HEK293 (cell line): ENCODE results near the gene PPDPF.

Experiments
- BCL11A ChIP-seq: fragments of 450-650 bp; formaldehyde crosslinking; IDR thresholded peaks from 2 replicates; pipeline ENCODE4 v1.5.1; 2016; ENCODE audit warnings: low read depth, missing biosample characterization, missing genetic modification characterization
- GLIS1 ChIP-seq: fragments of 450-650 bp; formaldehyde crosslinking; IDR thresholded peaks from 2 replicates; pipeline ENCODE4 v1.5.1; 2016; ENCODE audit warnings: missing biosample characterization, missing genetic modification characterization
- HOXC10 ChIP-seq: sonication (generic); formaldehyde crosslinking; IDR thresholded peaks from 2 replicates; pipeline ENCODE4 v1.8.1; 2023; ENCODE audit warnings: mild to moderate bottlenecking, missing genetic modification reagents
- KLF17 ChIP-seq: fragments of 450-650 bp; formaldehyde crosslinking; IDR thresholded peaks from 2 replicates; pipeline ENCODE4 v1.5.1; 2016; ENCODE audit warnings: missing biosample characterization, missing genetic modification characterization
- KLF8 ChIP-seq: fragments of 450-650 bp; formaldehyde crosslinking; IDR thresholded peaks from 2 replicates; pipeline ENCODE4 v1.5.1; 2016; ENCODE audit warnings: missing biosample characterization, missing genetic modification characterization
- PRDM4 ChIP-seq: fragments of 450-650 bp; formaldehyde crosslinking; IDR thresholded peaks from 2 replicates; pipeline ENCODE4 v1.5.1; 2017; ENCODE audit warnings: missing biosample characterization, missing genetic modification characterization
- SCRT1 ChIP-seq: fragments of 450-650 bp; formaldehyde crosslinking; IDR thresholded peaks from 2 replicates; pipeline ENCODE4 v1.5.1; 2016; ENCODE audit warnings: missing biosample characterization, missing genetic modification characterization, borderline replicate concordance
- SP3 ChIP-seq: fragments of 450-650 bp; formaldehyde crosslinking; IDR thresholded peaks from 2 replicates; pipeline ENCODE4 v1.5.1; 2016; ENCODE audit warnings: missing biosample characterization, missing genetic modification characterization
- WT1 ChIP-seq: fragments of 450-650 bp; formaldehyde crosslinking; IDR thresholded peaks from 2 replicates; pipeline ENCODE4 v1.5.1; 2016; ENCODE audit warnings: missing biosample characterization, missing genetic modification characterization
- YY1 ChIP-seq: fragments of 450-650 bp; formaldehyde crosslinking; IDR thresholded peaks from 2 replicates; pipeline ENCODE4 v1.5.1; 2018; ENCODE audit warnings: missing biosample characterization, missing genetic modification characterization
- ZBTB8A ChIP-seq: fragments of 450-650 bp; formaldehyde crosslinking; IDR thresholded peaks from 2 replicates; pipeline ENCODE4 v1.5.1; 2016; ENCODE audit warnings: missing biosample characterization, missing genetic modification characterization
- ZFHX2 ChIP-seq: fragments of 450-650 bp; formaldehyde crosslinking; conservative IDR thresholded peaks from 2 replicates; pipeline ENCODE4 v1.5.1; 2016; ENCODE audit warnings: missing biosample characterization, missing genetic modification characterization
- ZIC2 ChIP-seq: fragments of 450-650 bp; formaldehyde crosslinking; IDR thresholded peaks from 2 replicates; pipeline ENCODE4 v1.5.1; 2016; ENCODE audit warnings: missing biosample characterization, missing genetic modification characterization
- ZNF2 ChIP-seq: fragments of 450-650 bp; formaldehyde crosslinking; IDR thresholded peaks from 2 replicates; pipeline ENCODE4 v1.5.1; 2016; ENCODE audit warnings: missing biosample characterization, missing genetic modification characterization
- ZNF302 ChIP-seq: fragments of 450-650 bp; formaldehyde crosslinking; IDR thresholded peaks from 2 replicates; pipeline ENCODE4 v1.5.1; 2016; ENCODE audit warnings: missing biosample characterization, missing genetic modification characterization, low read depth
- ZNF324 ChIP-seq: fragments of 450-650 bp; formaldehyde crosslinking; IDR thresholded peaks from 2 replicates; pipeline ENCODE4 v1.5.1; 2016; ENCODE audit warnings: missing biosample characterization, missing genetic modification characterization
- ZNF394 ChIP-seq: fragments of 450-650 bp; formaldehyde crosslinking; IDR thresholded peaks from 2 replicates; pipeline ENCODE4 v1.5.1; 2016; ENCODE audit warnings: missing biosample characterization, missing genetic modification characterization, mild to moderate bottlenecking, moderate library complexity, borderline replicate concordance
- ZNF398 ChIP-seq: fragments of 450-650 bp; formaldehyde crosslinking; IDR thresholded peaks from 2 replicates; pipeline ENCODE4 v1.5.1; 2017; ENCODE audit warnings: missing biosample characterization, missing genetic modification characterization
- ZNF449 ChIP-seq: fragments of 450-650 bp; formaldehyde crosslinking; IDR thresholded peaks from 2 replicates; pipeline ENCODE4 v1.5.1; 2017; ENCODE audit warnings: missing biosample characterization, mild to moderate bottlenecking, missing genetic modification characterization, moderate library complexity
- ZNF510 ChIP-seq: fragments of 450-650 bp; formaldehyde crosslinking; IDR thresholded peaks from 2 replicates; pipeline ENCODE4 v1.5.1; 2018; ENCODE audit warnings: mild to moderate bottlenecking, missing genetic modification characterization, missing biosample characterization; ENCODE audit not compliant: insufficient replicate concordance
- ZNF530 ChIP-seq: fragments of 450-650 bp; formaldehyde crosslinking; IDR thresholded peaks from 2 replicates; pipeline ENCODE4 v1.5.1; 2016; ENCODE audit warnings: low read depth, missing biosample characterization, missing genetic modification characterization
- ZNF561 ChIP-seq: fragments of 450-650 bp; IDR thresholded peaks from 2 replicates; pipeline ENCODE4 v1.5.1; 2018; ENCODE audit warnings: missing biosample characterization, missing genetic modification characterization, borderline replicate concordance
- ZNF639 ChIP-seq: fragments of 450-650 bp; formaldehyde crosslinking; IDR thresholded peaks from 2 replicates; pipeline ENCODE4 v1.5.1; 2016; ENCODE audit warnings: missing biosample characterization, missing genetic modification characterization
- ZNF692 ChIP-seq: fragments of 450-650 bp; formaldehyde crosslinking; IDR thresholded peaks from 2 replicates; pipeline ENCODE4 v1.5.1; 2016; ENCODE audit warnings: missing biosample characterization, missing genetic modification characterization
- ZNF768 ChIP-seq: fragments of 450-650 bp; formaldehyde crosslinking; IDR thresholded peaks from 2 replicates; pipeline ENCODE4 v1.5.1; 2018; ENCODE audit warnings: missing biosample characterization, mild to moderate bottlenecking, missing genetic modification characterization
- ZNF843 ChIP-seq: fragments of 450-650 bp; formaldehyde crosslinking; IDR thresholded peaks from 2 replicates; pipeline ENCODE4 v1.5.1; 2016; ENCODE audit warnings: missing biosample characterization, missing genetic modification characterization
- ZSCAN30 ChIP-seq: fragments of 450-650 bp; IDR thresholded peaks from 2 replicates; pipeline ENCODE4 v1.5.1; 2018; ENCODE audit warnings: missing biosample characterization, mild to moderate bottlenecking, missing genetic modification characterization, moderate library complexity
- ZSCAN4 ChIP-seq: fragments of 450-650 bp; formaldehyde crosslinking; IDR thresholded peaks from 2 replicates; pipeline ENCODE4 v1.5.1; 2017; ENCODE audit warnings: missing biosample characterization, missing genetic modification characterization
- ZXDB ChIP-seq: fragments of 450-650 bp; formaldehyde crosslinking; IDR thresholded peaks from 2 replicates; pipeline ENCODE4 v1.5.1; 2016; ENCODE audit warnings: missing biosample characterization, missing genetic modification characterization

Gene PPDPF

GRCh38 chr20:63537525-63538203, 17.1 kb downstream of the PPDPF start (continued):
- TF ChIP-seq ZNF639 (tag by site-specific recombination) (peak; percentile 71; the same call in 1 of the 2 replicates), ZNF324 (tag by site-specific recombination) (peak; percentile 91), ZNF768 (tag by site-specific recombination) (no peak), ZIC2 (no peak; the same call in none of the 2 replicates), KLF8 (peak; percentile 92), KLF17 (tag by site-specific recombination) (peak; percentile 95), ZNF530 (no peak), ZNF692 (tag by site-specific recombination) (peak; percentile 81), ZNF398 (tag by site-specific recombination) (peak; percentile 96), ZNF394 (tag by site-specific recombination) (peak; percentile 63; the same call in 1 of the 2 replicates), SP3 (tag by site-specific recombination) (peak; percentile 91), SCRT1 (tag by site-specific recombination) (peak; percentile 95), ZFHX2 (tag by site-specific recombination) (peak; percentile 82), WT1 (tag by site-specific recombination) (peak; percentile 54), GLIS1 (peak; percentile 80), ZSCAN30 (peak; percentile 78; the same call in 1 of the 2 replicates), BCL11A (tag by site-specific recombination) (peak; percentile 82; the same call in 1 of the 2 replicates), ZBTB8A (tag by site-specific recombination) (peak; percentile 93), ZNF449 (tag by site-specific recombination) (no peak), HOXC10 (CRISPR knock-in tag) (no peak), ZNF2 (peak; percentile 60; the same call in 1 of the 2 replicates), ZNF510 (no peak), ZNF843 (peak; percentile 54; the same call in 1 of the 2 replicates), ZXDB (tag by site-specific recombination) (peak; percentile 83), PRDM4 (tag by site-specific recombination) (peak; percentile 88), YY1 (tag by site-specific recombination) (peak; percentile 68; the same call in 1 of the 2 replicates), ZNF561 (peak; percentile 60; the same call in 1 of the 2 replicates), ZNF302 (tag by site-specific recombination) (no peak), ZSCAN4 (tag by site-specific recombination) (0 out of 2 replicates have a peak, but pooled peaks have one; percentile 33)
